Body of pancreas (tissue), 4 donors: ENCODE measurements around the gene EVA1A.

ENCODE experiments used
- CTCF ChIP-seq, 7 experiments: fragments of 450-650 bp in 4 of 7; fragments of 200-600 bp in 3 of 7; sonication (generic) in 3 of 7; IDR thresholded peaks; one replicate each; pipeline ENCODE4 v1.5.1; 2016 to 2019; ENCODE audit warnings: antibody characterized with exemption in 7 of 7
- POLR2A ChIP-seq, 3 donors: fragments of 450-650 bp; IDR thresholded peaks; one replicate each; pipeline ENCODE4 v1.6.1; 2016; ENCODE audit warnings: antibody characterized with exemption in 3 of 3, mild to moderate bottlenecking in 2 of 3

GRCh38 chr2:75462721-75463120 is 98.0 kb downstream of the EVA1A start:
- TF ChIP-seq POLR2A (IDR thresholded peaks at IDR 0.05) (no peak), CTCF (IDR thresholded peaks at IDR 0.05) (no peak)
